ENCODE measurements around the gene DPRX. TPM values are rescaled to one million over a fixed set of nuclear protein-coding genes. Genes with fewer than 3 reads are reported as not detected.

The DPRX gene
- total RNA-seq, 4 donors from 2014 or later = not detected

DNA sequence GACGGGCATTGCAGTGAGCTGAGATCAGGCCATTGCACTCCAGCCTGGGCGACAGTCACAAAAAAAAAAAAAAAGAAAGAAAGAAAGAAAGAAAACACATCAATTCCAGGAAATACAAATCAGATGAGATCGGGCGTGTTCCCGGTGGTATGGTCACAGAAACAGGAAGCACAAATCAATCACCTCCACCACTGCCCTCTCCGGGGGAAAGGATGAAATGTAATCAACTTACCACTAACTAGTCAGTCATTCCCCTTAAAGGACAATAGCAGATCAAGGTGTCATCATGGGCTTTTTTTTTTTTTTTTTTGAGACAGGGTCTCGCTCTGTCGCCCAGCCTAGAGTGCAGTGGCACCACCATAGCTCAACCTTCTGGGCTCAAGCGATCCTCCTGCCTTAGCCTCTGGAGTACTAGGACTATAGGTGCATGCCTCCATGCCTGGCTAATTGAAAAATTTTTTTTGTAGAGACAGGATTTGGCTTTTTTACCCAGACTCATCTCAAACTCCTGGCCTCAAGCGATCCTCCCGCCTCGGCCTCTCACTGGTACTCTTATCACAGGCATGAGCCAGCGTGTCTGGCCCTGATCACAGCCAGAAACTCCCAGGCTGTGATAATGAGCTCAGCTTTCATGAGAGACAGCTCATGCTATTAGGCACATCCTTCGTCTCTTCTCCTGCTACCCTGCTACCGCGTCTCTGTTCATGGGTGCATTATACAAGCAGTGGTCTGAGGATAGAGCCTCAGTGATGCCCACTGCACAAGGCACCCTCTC, 6.8 kb upstream of the DPRX start:
- no peak overlapping the region for H3K4me3 ChIP-seq
- H3K4me1 ChIP-seq = no peaks in the 10 kb centered on the region
- WGBS, 2 donors (ENCODE audit: low coverage in 1 of 2) = 60 to 79% methylated on average over 6 to 16 of the region's 16 CpGs
- in situ Hi-C loops (cut with MboI; ENCODE audit: low pct_ligation_motif_present in 1 of 4, low pct_unique_long_range_greater_than_20kb in 1 of 4, low sequenced_read_pairs in 3 of 4) (no loop called here), intact Hi-C loops (cut with DNase I; ENCODE audit: low total_unique reads) (no loop called here)
- H3K27ac ChIP-seq = no peak overlapping the region
- no peaks in the 10 kb centered on the region for H3K9me3 ChIP-seq
- TF ChIP-seq POLR2A (IDR thresholded peaks at IDR 0.05) (no peak), EP300 (IDR thresholded peaks at IDR 0.05; ENCODE audit: low read depth) (no peak), POLR2AphosphoS5 (IDR thresholded peaks at IDR 0.05) (no peak)
- TF ChIP-seq, protein P1, sequence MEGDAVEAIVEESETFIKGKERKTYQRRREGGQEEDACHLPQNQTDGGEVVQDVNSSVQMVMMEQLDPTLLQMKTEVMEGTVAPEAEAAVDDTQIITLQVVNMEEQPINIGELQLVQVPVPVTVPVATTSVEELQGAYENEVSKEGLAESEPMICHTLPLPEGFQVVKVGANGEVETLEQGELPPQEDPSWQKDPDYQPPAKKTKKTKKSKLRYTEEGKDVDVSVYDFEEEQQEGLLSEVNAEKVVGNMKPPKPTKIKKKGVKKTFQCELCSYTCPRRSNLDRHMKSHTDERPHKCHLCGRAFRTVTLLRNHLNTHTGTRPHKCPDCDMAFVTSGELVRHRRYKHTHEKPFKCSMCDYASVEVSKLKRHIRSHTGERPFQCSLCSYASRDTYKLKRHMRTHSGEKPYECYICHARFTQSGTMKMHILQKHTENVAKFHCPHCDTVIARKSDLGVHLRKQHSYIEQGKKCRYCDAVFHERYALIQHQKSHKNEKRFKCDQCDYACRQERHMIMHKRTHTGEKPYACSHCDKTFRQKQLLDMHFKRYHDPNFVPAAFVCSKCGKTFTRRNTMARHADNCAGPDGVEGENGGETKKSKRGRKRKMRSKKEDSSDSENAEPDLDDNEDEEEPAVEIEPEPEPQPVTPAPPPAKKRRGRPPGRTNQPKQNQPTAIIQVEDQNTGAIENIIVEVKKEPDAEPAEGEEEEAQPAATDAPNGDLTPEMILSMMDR (IDR thresholded peaks at IDR 0.05) = no peak
- no peaks in the 10 kb centered on the region for H3K27me3 ChIP-seq
- no peak for DNase-seq
- no peaks in the 10 kb centered on the region for H3K36me3 ChIP-seq

DNA sequence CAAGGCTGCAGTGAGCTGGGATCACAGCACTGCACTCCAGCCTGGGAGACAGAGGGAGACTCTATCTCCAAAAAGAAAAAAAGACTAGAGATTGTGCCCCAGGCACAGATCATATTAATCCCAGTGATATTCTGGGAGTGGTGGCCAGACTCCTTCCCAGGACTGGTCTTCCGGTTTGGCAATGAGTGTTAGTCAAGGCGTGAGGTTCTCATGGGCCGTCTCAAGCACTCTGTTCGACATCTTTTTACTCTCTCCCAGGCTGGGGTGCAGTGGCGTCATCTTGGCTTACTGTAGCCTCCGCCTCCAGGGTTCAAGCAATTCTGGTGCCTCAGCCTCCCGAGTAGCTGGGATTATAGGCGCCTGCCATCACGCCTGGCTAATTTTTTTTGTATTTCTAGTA, 5.3 kb upstream of the DPRX start:
- Histone ChIP-seq H3K27ac (no peak overlapping the region), H3K36me3 (no peaks in the 10 kb centered on the region), H3K4me1 (no peaks in the 10 kb centered on the region), H3K4me3 (no peak overlapping the region), H3K9me3 (no peaks in the 10 kb centered on the region), H3K27me3 (no peaks in the 10 kb centered on the region)
- TF ChIP-seq POLR2A (IDR thresholded peaks at IDR 0.05) = no peak
- TF ChIP-seq, protein P1 (IDR thresholded peaks at IDR 0.05) = no peak
- no peak for TF ChIP-seq POLR2AphosphoS5 (IDR thresholded peaks at IDR 0.05)
- no peak for TF ChIP-seq EP300 (IDR thresholded peaks at IDR 0.05; ENCODE audit: low read depth)
- in situ Hi-C loops (cut with MboI; ENCODE audit: low pct_ligation_motif_present in 1 of 4, low pct_unique_long_range_greater_than_20kb in 1 of 4, low sequenced_read_pairs in 3 of 4) (no loop called here), intact Hi-C loops (cut with DNase I; ENCODE audit: low total_unique reads) (no loop called here)
- 80 to 83% methylated on average over 1 to 9 of the region's 9 CpGs for WGBS, 2 donors (ENCODE audit: low coverage in 1 of 2)
- DNase-seq = no peak

DNA sequence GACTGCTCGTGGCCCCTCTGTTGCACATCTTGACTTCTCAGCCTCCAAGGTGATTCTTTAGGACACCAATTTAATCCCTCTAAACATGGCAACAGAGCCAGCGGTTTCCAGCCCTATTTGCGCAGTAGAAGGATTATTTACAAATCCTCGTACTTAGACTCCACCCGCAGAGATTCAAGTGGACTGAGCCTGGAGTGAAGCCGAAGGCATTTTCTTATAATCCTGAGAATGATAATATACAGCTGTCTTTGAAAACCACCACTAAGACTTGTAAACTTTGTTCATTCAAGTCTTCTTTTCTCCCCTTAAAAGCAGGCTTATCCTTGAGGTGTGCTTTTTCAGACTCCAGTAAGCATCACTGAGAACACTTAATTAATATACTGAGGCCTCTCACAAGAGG, 4.8 kb upstream of the DPRX start:
- Histone ChIP-seq H3K4me3 (no peak overlapping the region), H3K36me3 (no peaks in the 10 kb centered on the region), H3K9me3 (no peaks in the 10 kb centered on the region), H3K27me3 (no peaks in the 10 kb centered on the region), H3K27ac (no peak overlapping the region), H3K4me1 (no peaks in the 10 kb centered on the region)
- TF ChIP-seq POLR2A (IDR thresholded peaks at IDR 0.05) = no peak
- TF ChIP-seq POLR2AphosphoS5 (IDR thresholded peaks at IDR 0.05) = no peak
- TF ChIP-seq EP300 (IDR thresholded peaks at IDR 0.05; ENCODE audit: low read depth) = no peak
- TF ChIP-seq, protein P1 (IDR thresholded peaks at IDR 0.05) = no peak
- in situ Hi-C loops (cut with MboI; ENCODE audit: low pct_ligation_motif_present in 1 of 4, low pct_unique_long_range_greater_than_20kb in 1 of 4, low sequenced_read_pairs in 3 of 4) (no loop called here), intact Hi-C loops (cut with DNase I; ENCODE audit: low total_unique reads) (no loop called here)
- DNase-seq = no peak
- 75% methylated on average over 6 of the region's 6 CpGs; no CpG with 5 or more reads in 1 of the 2 donors for WGBS, 2 donors (ENCODE audit: low coverage in 1 of 2)

DNA sequence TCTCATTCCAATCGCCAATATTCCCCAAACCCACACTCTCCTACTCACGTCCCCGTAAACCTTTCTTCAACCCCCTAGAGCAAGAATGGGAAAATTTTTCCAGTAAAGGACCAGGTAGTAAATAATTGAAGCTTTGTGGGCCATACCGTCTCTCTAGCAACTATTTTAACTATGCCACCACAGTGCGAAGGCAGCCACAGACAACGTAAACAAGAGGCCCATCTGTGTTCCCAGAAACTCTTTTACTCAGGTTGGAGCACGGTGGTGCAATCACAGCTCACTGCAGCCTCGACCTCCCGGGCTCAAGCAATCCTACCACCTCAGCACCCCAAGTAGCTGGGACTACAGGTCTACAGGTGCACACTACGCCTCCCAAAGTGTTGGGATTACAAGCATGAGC, 3.0 kb downstream of the DPRX start:
- DNase-seq = no peak
- H3K4me1 ChIP-seq = no peaks in the 10 kb centered on the region
- intact Hi-C loops (cut with DNase I; ENCODE audit: low total_unique reads) = no loop called here
- H3K4me3 ChIP-seq = no peak overlapping the region
- no peak overlapping the region for H3K27ac ChIP-seq
- 56 to 64% methylated on average over 4 to 10 of the region's 10 CpGs for WGBS, 2 donors (ENCODE audit: low coverage in 1 of 2)
- TF ChIP-seq, protein P1 (IDR thresholded peaks at IDR 0.05) = no peak
- TF ChIP-seq POLR2A (IDR thresholded peaks at IDR 0.05) (no peak), EP300 (IDR thresholded peaks at IDR 0.05; ENCODE audit: low read depth) (no peak), POLR2AphosphoS5 (IDR thresholded peaks at IDR 0.05) (no peak)
- no peaks in the 10 kb centered on the region for H3K9me3 ChIP-seq
- no peaks in the 10 kb centered on the region for H3K36me3 ChIP-seq
- no peaks in the 10 kb centered on the region for H3K27me3 ChIP-seq
- in situ Hi-C loops (cut with MboI; ENCODE audit: low pct_ligation_motif_present in 1 of 4, low pct_unique_long_range_greater_than_20kb in 1 of 4, low sequenced_read_pairs in 3 of 4) = no loop called here
